Nephron progenitor cell (in vitro differentiated cells): ENCODE measurements around the gene ALG2.

Experiments
- DNase-seq: peaks from one replicate; pipeline ENCODE4 v3.0.0; 2021
- H3K27ac Mint-ChIP-seq: 2 replicates; pipeline ENCODE4 v1.8.0; 2021; ENCODE audit warnings: mild to moderate bottlenecking, moderate library complexity, mixed read lengths
- H3K27me3 Mint-ChIP-seq: 2 replicates; pipeline ENCODE4 v1.8.0; 2021; ENCODE audit warnings: mild to moderate bottlenecking, low read depth, mixed read lengths; ENCODE audit not compliant: poor library complexity
- H3K36me3 Mint-ChIP-seq: 2 replicates; pipeline ENCODE4 v1.8.0; 2021; ENCODE audit warnings: low read depth, mixed read lengths
- H3K4me1 Mint-ChIP-seq: 2 replicates; pipeline ENCODE4 v1.8.0; 2021; ENCODE audit warnings: mixed read lengths
- H3K4me3 Mint-ChIP-seq: 2 replicates; pipeline ENCODE4 v1.8.0; 2021; ENCODE audit warnings: mild to moderate bottlenecking, moderate library complexity, mixed read lengths
- H3K9me3 Mint-ChIP-seq: 2 replicates; pipeline ENCODE4 v1.8.0; 2021; ENCODE audit warnings: mild to moderate bottlenecking, moderate library complexity, mixed read lengths
- TF ChIP-seq, protein P1 (sequence below): fragments of 200-600 bp; sonication (generic); IDR thresholded peaks from 2 replicates; pipeline ENCODE4 v1.5.0; 2021; ENCODE audit warnings: antibody characterized with exemption

The ALG2 gene

DNA sequence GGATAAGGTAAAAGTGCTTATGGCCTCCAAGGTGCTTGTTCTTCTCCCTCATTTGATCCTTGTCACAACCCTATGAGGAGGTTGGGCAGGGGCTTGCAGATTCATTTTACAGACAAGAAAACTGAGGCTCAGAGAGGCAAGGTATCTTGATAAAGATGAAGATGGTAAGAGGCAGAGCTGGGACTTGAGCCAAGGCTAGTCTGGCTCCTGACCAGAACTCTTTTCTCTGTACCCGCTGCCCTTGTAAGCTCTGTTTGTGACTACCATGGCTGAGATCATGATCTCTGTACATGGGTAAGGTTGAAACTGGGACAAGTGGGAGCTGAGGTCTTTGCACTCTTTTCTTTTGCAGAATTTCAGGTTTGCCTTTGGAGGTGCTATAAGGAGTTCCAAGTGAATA, 33.9 kb upstream of the ALG2 start:
- H3K27me3 Mint-ChIP-seq, result peaks cover 3% of the 10 kb centered on the region
- no peak for DNase-seq
- no peak overlapping the region for H3K27ac Mint-ChIP-seq
- H3K9me3 Mint-ChIP-seq, result no peaks in the 10 kb centered on the region
- no peaks in the 10 kb centered on the region for H3K36me3 Mint-ChIP-seq
- H3K4me1 Mint-ChIP-seq, result peaks cover 24% of the 10 kb centered on the region
- H3K4me3 Mint-ChIP-seq, result no peak overlapping the region
- TF ChIP-seq, protein P1, sequence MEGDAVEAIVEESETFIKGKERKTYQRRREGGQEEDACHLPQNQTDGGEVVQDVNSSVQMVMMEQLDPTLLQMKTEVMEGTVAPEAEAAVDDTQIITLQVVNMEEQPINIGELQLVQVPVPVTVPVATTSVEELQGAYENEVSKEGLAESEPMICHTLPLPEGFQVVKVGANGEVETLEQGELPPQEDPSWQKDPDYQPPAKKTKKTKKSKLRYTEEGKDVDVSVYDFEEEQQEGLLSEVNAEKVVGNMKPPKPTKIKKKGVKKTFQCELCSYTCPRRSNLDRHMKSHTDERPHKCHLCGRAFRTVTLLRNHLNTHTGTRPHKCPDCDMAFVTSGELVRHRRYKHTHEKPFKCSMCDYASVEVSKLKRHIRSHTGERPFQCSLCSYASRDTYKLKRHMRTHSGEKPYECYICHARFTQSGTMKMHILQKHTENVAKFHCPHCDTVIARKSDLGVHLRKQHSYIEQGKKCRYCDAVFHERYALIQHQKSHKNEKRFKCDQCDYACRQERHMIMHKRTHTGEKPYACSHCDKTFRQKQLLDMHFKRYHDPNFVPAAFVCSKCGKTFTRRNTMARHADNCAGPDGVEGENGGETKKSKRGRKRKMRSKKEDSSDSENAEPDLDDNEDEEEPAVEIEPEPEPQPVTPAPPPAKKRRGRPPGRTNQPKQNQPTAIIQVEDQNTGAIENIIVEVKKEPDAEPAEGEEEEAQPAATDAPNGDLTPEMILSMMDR, result no peak

DNA sequence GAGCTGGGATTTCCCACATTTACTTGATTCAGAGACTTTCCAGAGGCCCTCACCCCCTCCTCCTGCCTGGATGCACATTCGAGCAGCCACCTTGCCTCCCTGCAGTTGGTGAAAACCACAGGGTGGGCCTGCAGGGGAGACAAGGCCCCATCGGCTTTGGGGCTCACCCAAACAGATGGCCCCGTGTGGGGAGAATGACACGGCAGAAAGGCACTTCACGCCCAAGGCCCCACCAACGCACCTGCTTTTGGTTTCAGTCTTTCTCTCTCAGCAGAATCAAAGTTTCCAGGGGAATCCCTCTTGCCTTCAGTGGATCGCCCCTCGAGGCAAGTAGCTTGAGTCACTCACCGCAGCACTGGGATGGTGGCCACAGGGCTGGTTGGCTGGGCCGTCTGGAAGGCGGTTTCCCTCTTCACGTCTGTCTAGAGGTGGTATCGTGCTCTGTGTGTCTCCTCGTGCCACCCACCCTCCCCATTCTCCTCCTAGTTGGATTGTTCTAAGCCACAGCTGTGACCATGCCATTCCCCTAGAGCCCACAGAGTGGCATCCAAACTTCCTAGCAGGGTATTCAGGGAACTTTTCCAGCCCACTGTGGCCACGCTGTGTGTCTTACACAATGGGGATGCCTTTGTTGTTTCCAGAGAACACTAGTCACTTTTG, 32.2 kb upstream of the ALG2 start:
- H3K4me3 Mint-ChIP-seq, result no peak overlapping the region
- TF ChIP-seq, protein P1, result no peak
- H3K4me1 Mint-ChIP-seq, result peaks cover 12% of the 10 kb centered on the region
- H3K27ac Mint-ChIP-seq, result no peak overlapping the region
- peaks cover 3% of the 10 kb centered on the region for H3K27me3 Mint-ChIP-seq
- H3K36me3 Mint-ChIP-seq, result no peaks in the 10 kb centered on the region
- no peaks in the 10 kb centered on the region for H3K9me3 Mint-ChIP-seq
- DNase-seq, result no peak

DNA sequence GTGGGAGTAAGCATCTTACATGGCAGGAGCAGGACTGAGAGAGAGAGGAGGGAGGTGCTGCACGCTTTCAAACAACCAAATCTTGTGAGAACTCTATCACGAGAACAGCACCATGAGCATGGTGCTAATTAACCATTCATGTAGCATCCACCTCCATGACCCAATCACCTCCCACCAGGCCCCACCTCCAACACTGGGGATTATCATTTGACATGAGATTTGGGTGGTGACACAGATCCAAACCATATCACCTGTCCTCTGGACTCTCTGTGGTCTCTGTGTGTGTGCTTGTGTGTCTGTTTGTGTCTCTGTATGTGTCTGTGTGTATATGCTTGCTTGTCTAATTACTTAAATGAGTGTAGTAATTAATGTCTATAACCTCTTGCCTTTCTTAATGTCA, 31.4 kb upstream of the ALG2 start:
- Mint-ChIP-seq H3K27me3 (peaks cover 3% of the 10 kb centered on the region), H3K9me3 (no peaks in the 10 kb centered on the region), H3K4me3 (no peak overlapping the region), H3K27ac (no peak overlapping the region), H3K36me3 (no peaks in the 10 kb centered on the region), H3K4me1 (peaks cover 7% of the 10 kb centered on the region)
- DNase-seq, result no peak
- TF ChIP-seq, protein P1, result no peak

DNA sequence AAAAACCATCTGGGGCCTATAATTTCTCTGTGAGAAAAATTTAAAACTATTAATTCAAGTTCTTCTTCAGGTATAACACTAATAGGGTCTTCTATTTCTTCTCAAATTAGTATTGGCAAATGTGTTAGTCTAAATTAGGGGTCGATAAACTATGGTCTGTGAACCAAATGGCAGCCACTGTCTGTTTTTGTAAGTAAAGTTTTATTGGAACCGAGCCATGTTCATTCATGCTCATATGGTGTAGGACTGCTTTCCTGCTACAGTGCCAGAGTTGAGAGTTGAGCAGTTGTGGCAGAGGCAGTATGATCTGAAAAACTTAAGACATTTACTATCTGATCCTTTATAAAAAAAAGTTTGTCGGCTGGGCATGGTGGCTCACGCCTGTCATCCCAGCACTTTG, 29.4 kb upstream of the ALG2 start:
- TF ChIP-seq, protein P1, result no peak
- no peaks in the 10 kb centered on the region for H3K36me3 Mint-ChIP-seq
- H3K27me3 Mint-ChIP-seq, result peaks cover 3% of the 10 kb centered on the region
- no peaks in the 10 kb centered on the region for H3K9me3 Mint-ChIP-seq
- no peak for DNase-seq
- no peak overlapping the region for H3K27ac Mint-ChIP-seq
- no peak overlapping the region for H3K4me3 Mint-ChIP-seq
- H3K4me1 Mint-ChIP-seq, result peaks cover 3% of the 10 kb centered on the region

DNA sequence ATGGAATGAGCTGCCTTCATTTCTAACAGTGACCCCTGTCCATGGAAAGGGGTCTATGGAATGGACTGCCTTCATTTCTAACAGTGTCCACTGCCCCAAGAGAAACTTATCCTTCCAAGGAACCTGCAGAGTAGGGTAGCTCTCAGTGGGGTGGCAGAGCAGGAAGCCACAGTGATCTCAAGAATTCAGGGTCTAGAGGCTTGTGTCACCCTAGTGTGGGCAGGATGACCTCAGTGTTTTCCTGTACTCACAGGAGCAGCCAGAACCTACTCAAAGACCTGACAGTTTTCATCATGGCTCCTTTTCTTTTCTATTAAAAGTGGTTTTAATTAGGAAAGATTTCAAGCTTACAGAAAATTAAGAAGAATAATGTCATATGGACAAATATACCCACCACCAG, 27.9 kb upstream of the ALG2 start:
- no peaks in the 10 kb centered on the region for H3K36me3 Mint-ChIP-seq
- TF ChIP-seq, protein P1, result no peak
- H3K4me3 Mint-ChIP-seq, result no peak overlapping the region
- DNase-seq, result no peak
- no peaks in the 10 kb centered on the region for H3K9me3 Mint-ChIP-seq
- H3K27me3 Mint-ChIP-seq, result peaks cover 3% of the 10 kb centered on the region
- no peak overlapping the region for H3K27ac Mint-ChIP-seq
- no peaks in the 10 kb centered on the region for H3K4me1 Mint-ChIP-seq
